ENCODE data around the gene SYNDIG1L. TPM values are rescaled to one million over a fixed set of nuclear protein-coding genes. Genes with fewer than 3 reads are reported as not detected.
"Not testable (repeated sequence)": the region's sequence is repeated elsewhere in the genome, so short reads cannot be mapped to it uniquely, and the experiment has no call there.

Gene SYNDIG1L
- total and polyA plus RNA-seq, 2 donors (not counting 3 experiments of a cell fraction or from before 2014, with no cell fraction given), result not detected

GRCh38 chr14:74456684-74457564 lies 30.9 kb upstream of the SYNDIG1L start:
- no peaks in the 10 kb centered on the region for H3K9me3 ChIP-seq (replicated peaks; ENCODE audit: control insufficient read depth, insufficient read depth, low read length)
- dilution Hi-C loops (cut with MboI; ENCODE audit: extremely low pct_ligation_motif_present, low sequenced_read_pairs), result no loop called here
- FAIRE-seq (no peak), DNase-seq (ENCODE audit: low read depth, low spot score) (no peak)
- CTCF ChIA-PET, result interaction anchor here (1.1 to 5.5 kb wide), 3 partner anchors 10 to 45 kb away, joined by 3 to 43 read pairs (median 7); no protein-coding TSS in a partner anchor
- no peak overlapping the region for H3K9ac ChIP-seq (replicated peaks; ENCODE audit: extremely low read depth, insufficient read depth, low read length)
- H4K20me1 ChIP-seq (replicated peaks; ENCODE audit: control insufficient read depth, extremely low read depth, insufficient read depth, low read length), result no peaks in the 10 kb centered on the region
- POLR2A ChIA-PET, result no interaction called here
- peaks cover 1 to 3% of the 10 kb centered on the region in 2 experiments for H3K27me3 ChIP-seq (ENCODE audit: control insufficient read depth in 2 of 2, insufficient read depth in 2 of 2, low read length in 2 of 2)
- H3K79me2 ChIP-seq (ENCODE audit: control insufficient read depth, insufficient read depth, low read length), result no peaks in the 10 kb centered on the region
- BruUV-seq (replicated peaks), result no TSS peak
- TF ChIP-seq MAX (IDR thresholded peaks at IDR 0.05; ENCODE audit: insufficient read depth, insufficient read length) (no peak), GATA2 (IDR thresholded peaks at IDR 0.05; ENCODE audit: insufficient read depth, insufficient read length, low read depth, low read length) (no peak), POLR2AphosphoS5 (IDR thresholded peaks at IDR 0.05; ENCODE audit: insufficient read depth, low read depth, low read length) (no peak), POLR2A (IDR thresholded peaks at IDR 0.05; ENCODE audit: low read depth, low read length) (no peak), JUN (IDR thresholded peaks at IDR 0.05; ENCODE audit: borderline replicate concordance, insufficient read depth, insufficient read length, low read depth) (no peak), EZH2 (IDR thresholded peaks at IDR 0.05; ENCODE audit: borderline replicate concordance, low read depth, low read length, severe bottlenecking) (no peak), MYC (IDR thresholded peaks at IDR 0.05; ENCODE audit: low read depth, low read length) (no peak), FOS (IDR thresholded peaks at IDR 0.05; ENCODE audit: borderline replicate concordance, insufficient read depth, low read length) (no peak), CTCF (IDR thresholded peaks at IDR 0.05; ENCODE audit: extremely low read depth in 1 of 2, insufficient read depth in 1 of 2, low read depth in 1 of 2, low read length in 2 of 2) (no peak)
- no peaks in the 10 kb centered on the region for H3K9me1 ChIP-seq (replicated peaks; ENCODE audit: control insufficient read depth, extremely low read depth, insufficient read depth, low read length)
- H3K4me3 ChIP-seq (replicated peaks in 1 of 3; ENCODE audit: insufficient read depth in 1 of 3, low read depth in 1 of 3, low read length in 3 of 3), result no peak overlapping the region
- no peak overlapping the region for H3K27ac ChIP-seq (ENCODE audit: insufficient read depth, low read depth, low read length)
- intact Hi-C loops (cut with micrococcal nuclease), result no loop called here
- H2AFZ ChIP-seq (ENCODE audit: low read depth, low read length), result no peak overlapping the region
- no peak overlapping the region for H3K4me2 ChIP-seq (ENCODE audit: insufficient read depth, low read length)
- no peaks in the 10 kb centered on the region for H3K36me3 ChIP-seq (ENCODE audit: control insufficient read depth in 2 of 2, extremely low read depth in 1 of 2, insufficient read depth in 2 of 2, low read length in 2 of 2)
- H3K4me1 ChIP-seq (ENCODE audit: control insufficient read depth, extremely low read depth, insufficient read depth, low read length), result peaks cover 8% of the 10 kb centered on the region

- H3K9me3 ChIP-seq (replicated peaks; ENCODE audit: control insufficient read depth, insufficient read depth, low read length); H3K4me1 ChIP-seq (ENCODE audit: control insufficient read depth, extremely low read depth, insufficient read depth, low read length); H3K9ac ChIP-seq (replicated peaks; ENCODE audit: extremely low read depth, insufficient read depth, low read length); FAIRE-seq; H4K20me1 ChIP-seq (replicated peaks; ENCODE audit: control insufficient read depth, extremely low read depth, insufficient read depth, low read length); H2AFZ ChIP-seq (ENCODE audit: low read depth, low read length); H3K4me2 ChIP-seq (ENCODE audit: insufficient read depth, low read length); H3K36me3 ChIP-seq (ENCODE audit: control insufficient read depth in 2 of 2, extremely low read depth in 1 of 2, insufficient read depth in 2 of 2, low read length in 2 of 2); POLR2A ChIA-PET; BruUV-seq (replicated peaks); intact Hi-C loops (cut with micrococcal nuclease); dilution Hi-C loops (cut with MboI; ENCODE audit: extremely low pct_ligation_motif_present, low sequenced_read_pairs); H3K27ac ChIP-seq (ENCODE audit: insufficient read depth, low read depth, low read length); H3K9me1 ChIP-seq (replicated peaks; ENCODE audit: control insufficient read depth, extremely low read depth, insufficient read depth, low read length); H3K79me2 ChIP-seq (ENCODE audit: control insufficient read depth, insufficient read depth, low read length); H3K4me3 ChIP-seq (replicated peaks in 1 of 3; ENCODE audit: insufficient read depth in 1 of 3, low read depth in 1 of 3, low read length in 3 of 3): not testable (repeated sequence)
- peak; percentile 35 for DNase-seq (ENCODE audit: low read depth, low spot score)
- CTCF ChIA-PET, result interaction anchor here (1.5 kb wide), 1 partner anchor 35 kb away, joined by 3 read pairs; no protein-coding TSS in a partner anchor
- H3K27me3 ChIP-seq (ENCODE audit: control insufficient read depth in 2 of 2, insufficient read depth in 2 of 2, low read length in 2 of 2), result peaks cover 3 to 12% of the 10 kb centered on the region in 2 experiments
Measured at GRCh38 chr14:74454397-74454796, 28.4 kb upstream of the SYNDIG1L start.
